Tracheal epithelial cell (primary cell): ENCODE data around the gene ATP6V1F. TPM values are rescaled to one million over a fixed set of nuclear protein-coding genes. Genes with fewer than 3 reads are reported as not detected.

ENCODE experiments used
- total RNA-seq: library from RNA; depleted of rRNA; stranded (reverse); fragments of >200 nt; gene quantifications from 2 replicates; pipeline ENCODE4 v1.2.1, GENCODE V29; 2014

Gene ATP6V1F
- total RNA-seq: 146 and 176 TPM in 2 replicates

GRCh38 chr7:128862571-128863432 lies at the start of gene ATP6V1F:
Gene ATP6V1F (plus strand): TSS chr7:128862856. CDS start chr7:128862905, 49 bp downstream.

GRCh38 chr7:128830231-128831177 lies 32.2 kb upstream of the ATP6V1F start, which contains the start of gene FLNC:
Gene FLNC (plus strand): TSS chr7:128830406. CDS start chr7:128830638, 232 bp downstream.

GRCh38 chr7:128910569-128910945 lies 47.9 kb downstream of the ATP6V1F start, which contains the start of gene KCP:
Gene KCP (minus strand): TSS chr7:128910709. CDS start chr7:128910676, 33 bp downstream.

Other genes starting within 250 kb of the ATP6V1F start
- 0.24 TPM in 1 of 2 replicates, not detected in the other for gene GARIN1A, start 190.6 kb upstream of the ATP6V1F start, total RNA-seq
- 104 and 284 TPM in 2 replicates for gene CALU, start 123.5 kb upstream of the ATP6V1F start, total RNA-seq
- gene OPN1SW, start 87.1 kb upstream of the ATP6V1F start, total RNA-seq: not detected in 2 replicates
- gene CCDC136, start 70.9 kb upstream of the ATP6V1F start, total RNA-seq: 0.24 and 0.43 TPM in 2 replicates
- 0.64 and 8.0 TPM in 2 replicates for gene FLNC, start 32.5 kb upstream of the ATP6V1F start, total RNA-seq
- 0.43 and 0.72 TPM in 2 replicates for gene KCP, start 47.9 kb downstream of the ATP6V1F start, total RNA-seq
- gene IRF5, start 75.1 kb downstream of the ATP6V1F start, total RNA-seq: 8.9 and 13.9 TPM in 2 replicates
- gene TNPO3, start 192.3 kb downstream of the ATP6V1F start, total RNA-seq: 55.2 and 62.4 TPM in 2 replicates